GM12891 (cell line): Measurements from ENCODE around the gene ADRA2B.

Experiments used
- PAX5 ChIP-seq: IDR thresholded peaks from 2 replicates; pipeline ENCODE4 v1.6.1; 2011; ENCODE audit warnings: low read length, moderate library complexity, mild to moderate bottlenecking; ENCODE audit not compliant: insufficient read depth, severe bottlenecking
- POLR2A ChIP-seq: IDR thresholded peaks from 2 replicates; pipeline ENCODE4 v1.6.1; 2011; ENCODE audit warnings: low read depth, low read length, control low read depth
- POLR2AphosphoS5 ChIP-seq: IDR thresholded peaks from 2 replicates; pipeline ENCODE4 v1.6.1; 2011; ENCODE audit warnings: low read depth, low read length, control low read depth
- POU2F2 ChIP-seq: IDR thresholded peaks from 2 replicates; pipeline ENCODE4 v1.6.1; 2011; ENCODE audit warnings: low read depth, mild to moderate bottlenecking, control low read depth, low read length, moderate library complexity
- SPI1 ChIP-seq: IDR thresholded peaks from 2 replicates; pipeline ENCODE4 v1.6.1; 2011; ENCODE audit warnings: low read depth, low read length, control low read depth
- TAF1 ChIP-seq: IDR thresholded peaks from 2 replicates; pipeline ENCODE4 v1.6.1; 2011; ENCODE audit warnings: low read depth, low read length, control low read depth

GRCh38 chr2:96100893-96101304 lies 15.5 kb downstream of the ADRA2B start:
- no peak for TF ChIP-seq POLR2AphosphoS5
- no peak for TF ChIP-seq POLR2A
- TF ChIP-seq SPI1 = no peak
- TF ChIP-seq POU2F2 = no peak
- TF ChIP-seq PAX5 = no peak
- TF ChIP-seq TAF1 = no peak
